NB4 (cell line): ENCODE measurements around the gene EVC2.

Experiments used
- DNase-seq: peaks from one replicate; pipeline ENCODE4 v3.0.0; 2010; ENCODE audit warnings: low read depth
- H3K4me3 ChIP-seq: one replicate; pipeline ENCODE4 v1.5.1; 2011; ENCODE audit warnings: mild to moderate bottlenecking, low read depth, low read length, moderate library complexity
- CTCF ChIP-seq: IDR thresholded peaks from one replicate; pipeline ENCODE4 v1.5.1; 2012; ENCODE audit warnings: low read depth, low read length
- MAX ChIP-seq: IDR thresholded peaks from 2 replicates; pipeline ENCODE4 v1.6.1; 2011; ENCODE audit warnings: low read depth, low read length
- MYC ChIP-seq: IDR thresholded peaks from 2 replicates; pipeline ENCODE4 v1.6.1; 2011; ENCODE audit warnings: low read depth, low read length
- POLR2A ChIP-seq: IDR thresholded peaks from 2 replicates; pipeline ENCODE4 v1.6.1; 2011; ENCODE audit warnings: mild to moderate bottlenecking; ENCODE audit not compliant: insufficient read length; ENCODE audit errors: extremely low read depth

EVC2 gene

GRCh38 chr4:5685296-5685695 lies 23.1 kb downstream of the EVC2 start:
- DNase-seq = no peak
- TF ChIP-seq POLR2A (no peak), MYC (no peak), MAX (no peak), CTCF (no peak)

GRCh38 chr4:5683566-5683965 lies 24.8 kb downstream of the EVC2 start:
- no peak for DNase-seq
- TF ChIP-seq MYC (no peak), MAX (no peak), POLR2A (no peak), CTCF (no peak)
- no peak overlapping the region for H3K4me3 ChIP-seq

More at GRCh38 chr4:5685296-5685695, 23.1 kb downstream of the EVC2 start:
- H3K4me3 ChIP-seq = no peak overlapping the region

- TF ChIP-seq MAX (no peak), CTCF (no peak), MYC (no peak), POLR2A (no peak)
- no peak for DNase-seq
- no peak overlapping the region for H3K4me3 ChIP-seq
Observed at GRCh38 chr4:5678977-5679376, 29.4 kb downstream of the EVC2 start.

- H3K4me3 ChIP-seq = no peak overlapping the region
- DNase-seq = no peak
- no peak for TF ChIP-seq POLR2A
- TF ChIP-seq MYC = no peak
- no peak for TF ChIP-seq CTCF
- no peak for TF ChIP-seq MAX
Observed at GRCh38 chr4:5676763-5677162, 31.6 kb downstream of the EVC2 start.

- TF ChIP-seq POLR2A (no peak), MYC (no peak), MAX (no peak), CTCF (no peak)
- DNase-seq = no peak
- H3K4me3 ChIP-seq = no peak overlapping the region
Observed at GRCh38 chr4:5666741-5667140, 41.6 kb downstream of the EVC2 start.

- DNase-seq = no peak
- no peak overlapping the region for H3K4me3 ChIP-seq
- no peak for TF ChIP-seq MAX
- no peak for TF ChIP-seq CTCF
Observed at GRCh38 chr4:5664778-5665177, 43.6 kb downstream of the EVC2 start.
